B cell (primary cell): ENCODE measurements around the gene RAPGEF5.

Source experiments
- EZH2 ChIP-seq: IDR thresholded peaks from 2 replicates; pipeline ENCODE4 v1.6.1; 2012; ENCODE audit warnings: borderline replicate concordance, low read depth, mild to moderate bottlenecking, moderate library complexity, low read length; ENCODE audit not compliant: insufficient read depth, poor library complexity, severe bottlenecking
- TF ChIP-seq, protein P1 (sequence below): fragments of 200-600 bp; IDR thresholded peaks from one replicate; pipeline ENCODE4 v1.8.0; 2022; ENCODE audit warnings: antibody characterized with exemption, mild to moderate bottlenecking

DNA sequence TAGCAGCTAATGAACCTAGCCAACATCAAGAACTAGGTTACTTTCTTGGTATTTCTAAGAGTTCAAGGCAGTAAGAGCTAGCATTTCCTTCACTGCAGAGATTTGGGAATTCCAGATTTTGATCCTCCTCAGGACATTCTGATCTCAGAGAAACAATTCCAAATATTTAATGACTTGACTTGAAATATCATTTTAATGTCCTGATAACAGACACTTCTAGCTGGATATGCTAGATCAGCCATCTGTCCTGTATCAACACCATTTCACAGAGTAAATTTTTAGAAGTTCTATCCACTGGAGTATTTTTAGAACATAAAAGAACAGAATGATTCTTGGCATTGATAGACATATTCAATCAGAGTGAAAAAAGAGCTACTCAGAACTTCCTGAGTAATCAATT is 151.3 kb downstream of the RAPGEF5 start:
- TF ChIP-seq, protein P1, sequence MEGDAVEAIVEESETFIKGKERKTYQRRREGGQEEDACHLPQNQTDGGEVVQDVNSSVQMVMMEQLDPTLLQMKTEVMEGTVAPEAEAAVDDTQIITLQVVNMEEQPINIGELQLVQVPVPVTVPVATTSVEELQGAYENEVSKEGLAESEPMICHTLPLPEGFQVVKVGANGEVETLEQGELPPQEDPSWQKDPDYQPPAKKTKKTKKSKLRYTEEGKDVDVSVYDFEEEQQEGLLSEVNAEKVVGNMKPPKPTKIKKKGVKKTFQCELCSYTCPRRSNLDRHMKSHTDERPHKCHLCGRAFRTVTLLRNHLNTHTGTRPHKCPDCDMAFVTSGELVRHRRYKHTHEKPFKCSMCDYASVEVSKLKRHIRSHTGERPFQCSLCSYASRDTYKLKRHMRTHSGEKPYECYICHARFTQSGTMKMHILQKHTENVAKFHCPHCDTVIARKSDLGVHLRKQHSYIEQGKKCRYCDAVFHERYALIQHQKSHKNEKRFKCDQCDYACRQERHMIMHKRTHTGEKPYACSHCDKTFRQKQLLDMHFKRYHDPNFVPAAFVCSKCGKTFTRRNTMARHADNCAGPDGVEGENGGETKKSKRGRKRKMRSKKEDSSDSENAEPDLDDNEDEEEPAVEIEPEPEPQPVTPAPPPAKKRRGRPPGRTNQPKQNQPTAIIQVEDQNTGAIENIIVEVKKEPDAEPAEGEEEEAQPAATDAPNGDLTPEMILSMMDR, result no peak
- TF ChIP-seq EZH2, result no peak
